HEK293 (cell line): ENCODE results near the gene ATRNL1.

ENCODE experiments used
- GLIS1 ChIP-seq: fragments of 450-650 bp; formaldehyde crosslinking; IDR thresholded peaks from 2 replicates; pipeline ENCODE4 v1.5.1; 2016; ENCODE audit warnings: missing biosample characterization, missing genetic modification characterization
- KLF16 ChIP-seq: fragments of 450-650 bp; formaldehyde crosslinking; IDR thresholded peaks from 2 replicates; pipeline ENCODE4 v1.5.1; 2017; ENCODE audit warnings: missing biosample characterization, missing genetic modification characterization
- MZF1 ChIP-seq: fragments of 450-650 bp; formaldehyde crosslinking; IDR thresholded peaks from 2 replicates; pipeline ENCODE4 v1.5.1; 2017; ENCODE audit warnings: missing biosample characterization, missing genetic modification characterization, borderline replicate concordance
- REPIN1 ChIP-seq: fragments of 450-650 bp; formaldehyde crosslinking; IDR thresholded peaks from 2 replicates; pipeline ENCODE4 v1.5.1; 2017; ENCODE audit warnings: missing biosample characterization, missing genetic modification characterization, low read depth
- ZBTB11 ChIP-seq: fragments of 450-650 bp; formaldehyde crosslinking; conservative IDR thresholded peaks from 2 replicates; pipeline ENCODE4 v1.5.1; 2016; ENCODE audit warnings: low read depth, missing biosample characterization, missing genetic modification characterization
- ZBTB17 ChIP-seq: fragments of 450-650 bp; formaldehyde crosslinking; IDR thresholded peaks from 2 replicates; pipeline ENCODE4 v1.5.1; 2016; ENCODE audit warnings: missing biosample characterization, missing genetic modification characterization
- ZFHX2 ChIP-seq: fragments of 450-650 bp; formaldehyde crosslinking; conservative IDR thresholded peaks from 2 replicates; pipeline ENCODE4 v1.5.1; 2016; ENCODE audit warnings: missing biosample characterization, missing genetic modification characterization
- ZNF132 ChIP-seq: fragments of 450-650 bp; formaldehyde crosslinking; IDR thresholded peaks from 2 replicates; pipeline ENCODE4 v1.5.1; 2017; ENCODE audit warnings: missing biosample characterization, missing genetic modification characterization, borderline replicate concordance
- ZNF391 ChIP-seq: fragments of 450-650 bp; formaldehyde crosslinking; IDR thresholded peaks from 2 replicates; pipeline ENCODE4 v1.5.1; 2016; ENCODE audit warnings: low read depth, missing biosample characterization, missing genetic modification characterization, borderline replicate concordance
- ZNF529 ChIP-seq: fragments of 450-650 bp; formaldehyde crosslinking; IDR thresholded peaks from 2 replicates; pipeline ENCODE4 v1.5.1; 2017; ENCODE audit warnings: missing genetic modification characterization, missing biosample characterization; ENCODE audit not compliant: insufficient replicate concordance
- ZNF555 ChIP-seq: fragments of 450-650 bp; formaldehyde crosslinking; conservative IDR thresholded peaks from 2 replicates; pipeline ENCODE4 v1.5.1; 2017; ENCODE audit warnings: missing biosample characterization, mild to moderate bottlenecking, missing genetic modification characterization, inconsistent platforms
- ZSCAN30 ChIP-seq: fragments of 450-650 bp; IDR thresholded peaks from 2 replicates; pipeline ENCODE4 v1.5.1; 2018; ENCODE audit warnings: missing biosample characterization, mild to moderate bottlenecking, missing genetic modification characterization, moderate library complexity
- TF ChIP-seq, protein P1 (sequence below): fragments of 450-650 bp; formaldehyde crosslinking; IDR thresholded peaks from 2 replicates; pipeline ENCODE4 v1.5.1; 2017; ENCODE audit warnings: missing biosample characterization, missing genetic modification characterization
- TF ChIP-seq, protein P2 (sequence below): fragments of 450-650 bp; formaldehyde crosslinking; IDR thresholded peaks from 2 replicates; pipeline ENCODE4 v1.5.1; 2016; ENCODE audit warnings: missing biosample characterization, missing genetic modification characterization, borderline replicate concordance
- TF ChIP-seq, protein P3 (sequence below): fragments of 450-650 bp; formaldehyde crosslinking; IDR thresholded peaks from 2 replicates; pipeline ENCODE4 v1.5.1; 2016; ENCODE audit warnings: missing biosample characterization, missing genetic modification characterization

Gene ATRNL1

GRCh38 chr10:115094416-115095140 is 1.4 kb downstream of the ATRNL1 start (continued):
- TF ChIP-seq, protein P1, sequence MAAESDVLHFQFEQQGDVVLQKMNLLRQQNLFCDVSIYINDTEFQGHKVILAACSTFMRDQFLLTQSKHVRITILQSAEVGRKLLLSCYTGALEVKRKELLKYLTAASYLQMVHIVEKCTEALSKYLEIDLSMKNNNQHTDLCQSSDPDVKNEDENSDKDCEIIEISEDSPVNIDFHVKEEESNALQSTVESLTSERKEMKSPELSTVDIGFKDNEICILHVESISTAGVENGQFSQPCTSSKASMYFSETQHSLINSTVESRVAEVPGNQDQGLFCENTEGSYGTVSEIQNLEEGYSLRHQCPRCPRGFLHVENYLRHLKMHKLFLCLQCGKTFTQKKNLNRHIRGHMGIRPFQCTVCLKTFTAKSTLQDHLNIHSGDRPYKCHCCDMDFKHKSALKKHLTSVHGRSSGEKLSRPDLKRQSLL (tag by site-specific recombination) = peak; percentile 82
- no peak for TF ChIP-seq REPIN1 (tag by site-specific recombination)
- TF ChIP-seq ZSCAN30 (tag by site-specific recombination) = no peak
- no peak for TF ChIP-seq MZF1
- TF ChIP-seq, protein P2, sequence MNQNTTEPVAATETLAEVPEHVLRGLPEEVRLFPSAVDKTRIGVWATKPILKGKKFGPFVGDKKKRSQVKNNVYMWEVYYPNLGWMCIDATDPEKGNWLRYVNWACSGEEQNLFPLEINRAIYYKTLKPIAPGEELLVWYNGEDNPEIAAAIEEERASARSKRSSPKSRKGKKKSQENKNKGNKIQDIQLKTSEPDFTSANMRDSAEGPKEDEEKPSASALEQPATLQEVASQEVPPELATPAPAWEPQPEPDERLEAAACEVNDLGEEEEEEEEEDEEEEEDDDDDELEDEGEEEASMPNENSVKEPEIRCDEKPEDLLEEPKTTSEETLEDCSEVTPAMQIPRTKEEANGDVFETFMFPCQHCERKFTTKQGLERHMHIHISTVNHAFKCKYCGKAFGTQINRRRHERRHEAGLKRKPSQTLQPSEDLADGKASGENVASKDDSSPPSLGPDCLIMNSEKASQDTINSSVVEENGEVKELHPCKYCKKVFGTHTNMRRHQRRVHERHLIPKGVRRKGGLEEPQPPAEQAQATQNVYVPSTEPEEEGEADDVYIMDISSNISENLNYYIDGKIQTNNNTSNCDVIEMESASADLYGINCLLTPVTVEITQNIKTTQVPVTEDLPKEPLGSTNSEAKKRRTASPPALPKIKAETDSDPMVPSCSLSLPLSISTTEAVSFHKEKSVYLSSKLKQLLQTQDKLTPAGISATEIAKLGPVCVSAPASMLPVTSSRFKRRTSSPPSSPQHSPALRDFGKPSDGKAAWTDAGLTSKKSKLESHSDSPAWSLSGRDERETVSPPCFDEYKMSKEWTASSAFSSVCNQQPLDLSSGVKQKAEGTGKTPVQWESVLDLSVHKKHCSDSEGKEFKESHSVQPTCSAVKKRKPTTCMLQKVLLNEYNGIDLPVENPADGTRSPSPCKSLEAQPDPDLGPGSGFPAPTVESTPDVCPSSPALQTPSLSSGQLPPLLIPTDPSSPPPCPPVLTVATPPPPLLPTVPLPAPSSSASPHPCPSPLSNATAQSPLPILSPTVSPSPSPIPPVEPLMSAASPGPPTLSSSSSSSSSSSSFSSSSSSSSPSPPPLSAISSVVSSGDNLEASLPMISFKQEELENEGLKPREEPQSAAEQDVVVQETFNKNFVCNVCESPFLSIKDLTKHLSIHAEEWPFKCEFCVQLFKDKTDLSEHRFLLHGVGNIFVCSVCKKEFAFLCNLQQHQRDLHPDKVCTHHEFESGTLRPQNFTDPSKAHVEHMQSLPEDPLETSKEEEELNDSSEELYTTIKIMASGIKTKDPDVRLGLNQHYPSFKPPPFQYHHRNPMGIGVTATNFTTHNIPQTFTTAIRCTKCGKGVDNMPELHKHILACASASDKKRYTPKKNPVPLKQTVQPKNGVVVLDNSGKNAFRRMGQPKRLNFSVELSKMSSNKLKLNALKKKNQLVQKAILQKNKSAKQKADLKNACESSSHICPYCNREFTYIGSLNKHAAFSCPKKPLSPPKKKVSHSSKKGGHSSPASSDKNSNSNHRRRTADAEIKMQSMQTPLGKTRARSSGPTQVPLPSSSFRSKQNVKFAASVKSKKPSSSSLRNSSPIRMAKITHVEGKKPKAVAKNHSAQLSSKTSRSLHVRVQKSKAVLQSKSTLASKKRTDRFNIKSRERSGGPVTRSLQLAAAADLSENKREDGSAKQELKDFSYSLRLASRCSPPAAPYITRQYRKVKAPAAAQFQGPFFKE (tag by site-specific recombination) = no peak
- no peak for TF ChIP-seq ZNF132 (tag by site-specific recombination)
- TF ChIP-seq ZBTB11 (tag by site-specific recombination) = no peak
- TF ChIP-seq ZFHX2 (tag by site-specific recombination) = no peak
- TF ChIP-seq ZNF529 (tag by site-specific recombination) = no peak
- TF ChIP-seq GLIS1 (tag by site-specific recombination) = no peak
- peak; percentile 39; the same call in 1 of the 2 replicates for TF ChIP-seq ZBTB17 (tag by site-specific recombination)
- no peak for TF ChIP-seq ZNF555 (tag by site-specific recombination)
- TF ChIP-seq, protein P3, sequence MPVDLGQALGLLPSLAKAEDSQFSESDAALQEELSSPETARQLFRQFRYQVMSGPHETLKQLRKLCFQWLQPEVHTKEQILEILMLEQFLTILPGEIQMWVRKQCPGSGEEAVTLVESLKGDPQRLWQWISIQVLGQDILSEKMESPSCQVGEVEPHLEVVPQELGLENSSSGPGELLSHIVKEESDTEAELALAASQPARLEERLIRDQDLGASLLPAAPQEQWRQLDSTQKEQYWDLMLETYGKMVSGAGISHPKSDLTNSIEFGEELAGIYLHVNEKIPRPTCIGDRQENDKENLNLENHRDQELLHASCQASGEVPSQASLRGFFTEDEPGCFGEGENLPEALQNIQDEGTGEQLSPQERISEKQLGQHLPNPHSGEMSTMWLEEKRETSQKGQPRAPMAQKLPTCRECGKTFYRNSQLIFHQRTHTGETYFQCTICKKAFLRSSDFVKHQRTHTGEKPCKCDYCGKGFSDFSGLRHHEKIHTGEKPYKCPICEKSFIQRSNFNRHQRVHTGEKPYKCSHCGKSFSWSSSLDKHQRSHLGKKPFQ = no peak
- no peak for TF ChIP-seq KLF16 (tag by site-specific recombination)
- 0 out of 2 replicates have a peak, but pooled peaks have one; percentile 31 for TF ChIP-seq ZNF391
